AG08396 (cell line): ENCODE results near the gene NHERF2.

Experiments
- DNase-seq: peaks from one replicate; pipeline ENCODE4 v3.0.0; 2012; ENCODE audit warnings: low spot score, mixed read lengths

Gene NHERF2

DNA sequence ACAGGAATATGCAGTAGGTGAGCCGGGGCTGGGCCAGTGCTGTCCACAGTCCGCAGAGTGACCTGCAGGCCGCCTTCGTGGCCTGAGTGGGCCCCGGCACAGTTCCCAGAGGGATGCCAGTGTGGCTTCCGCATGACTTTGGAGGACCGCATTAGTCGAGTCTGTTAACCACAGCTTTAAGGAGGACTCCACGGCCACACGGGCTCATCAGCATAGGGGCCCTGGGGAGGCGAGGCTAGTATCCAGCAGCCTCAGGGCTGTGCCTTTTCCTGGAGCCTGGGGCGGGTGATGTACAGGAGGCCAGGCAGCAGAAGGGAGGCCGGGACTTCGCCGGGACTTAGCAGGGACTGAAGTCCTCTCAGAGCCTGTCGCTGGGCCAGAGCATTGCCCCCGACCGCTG, 34.3 kb downstream of the NHERF2 start:
- no peak for DNase-seq

DNA sequence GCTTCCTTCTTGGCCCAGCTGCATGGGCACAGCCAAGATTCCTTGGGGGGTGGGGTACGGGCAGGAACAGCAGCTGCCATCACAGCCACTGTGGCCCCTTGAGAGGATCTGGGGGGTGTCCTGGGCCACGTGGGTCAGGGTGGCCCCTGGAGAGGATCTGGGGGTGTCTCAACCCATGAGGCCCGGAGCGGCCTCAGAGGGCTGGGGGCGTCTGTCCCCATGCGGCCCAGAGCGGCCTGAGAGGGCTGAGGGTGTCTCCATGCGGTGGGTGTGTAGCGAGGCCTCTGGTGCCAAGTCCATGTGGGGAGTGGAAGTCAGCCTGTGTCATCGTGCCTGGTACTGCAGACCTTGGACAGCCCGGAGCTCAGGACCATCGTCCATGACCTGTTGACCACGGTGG, 34.8 kb downstream of the NHERF2 start:
- DNase-seq: no peak

DNA sequence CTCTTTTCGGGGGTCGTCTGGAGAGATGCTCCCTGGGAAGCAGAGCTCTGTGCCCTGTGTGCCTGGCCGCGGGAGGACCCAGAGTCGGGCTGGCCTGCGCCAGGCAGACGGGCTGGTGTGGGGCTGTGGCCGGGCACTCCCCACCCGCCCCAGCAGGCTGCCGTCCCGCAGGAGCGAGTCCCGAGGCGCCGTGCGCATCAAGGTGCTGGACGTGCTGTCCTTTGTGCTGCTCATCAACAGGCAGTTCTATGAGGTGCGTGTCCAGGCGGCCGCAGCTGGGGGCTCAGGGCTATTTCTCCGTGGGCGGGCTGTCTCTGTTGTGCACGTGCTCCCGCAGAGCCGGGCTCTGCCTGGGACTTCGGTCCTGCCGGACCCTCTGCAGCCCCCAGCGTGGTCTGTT, 36.1 kb downstream of the NHERF2 start:
- DNase-seq: no peak

DNA sequence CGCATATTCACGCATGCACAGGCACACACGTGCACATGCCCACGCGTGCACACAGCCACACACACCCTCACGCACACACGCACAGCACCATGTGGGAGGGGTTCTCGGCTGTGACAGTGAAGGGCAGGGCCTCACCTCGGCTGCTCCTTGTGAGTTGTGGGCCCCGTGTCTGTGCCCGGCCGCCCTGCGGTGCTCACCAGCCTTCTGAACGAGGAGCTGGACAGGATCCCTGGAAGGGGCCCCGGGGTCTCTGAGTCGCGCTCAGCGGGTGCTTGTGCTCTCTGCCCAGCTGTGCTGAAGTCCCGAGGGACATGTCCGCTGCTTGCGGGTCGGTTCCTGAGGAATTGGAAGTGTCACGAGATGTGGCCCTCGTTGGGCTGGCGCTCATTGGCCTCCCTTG, 37.2 kb downstream of the NHERF2 start:
- no peak for DNase-seq

DNA sequence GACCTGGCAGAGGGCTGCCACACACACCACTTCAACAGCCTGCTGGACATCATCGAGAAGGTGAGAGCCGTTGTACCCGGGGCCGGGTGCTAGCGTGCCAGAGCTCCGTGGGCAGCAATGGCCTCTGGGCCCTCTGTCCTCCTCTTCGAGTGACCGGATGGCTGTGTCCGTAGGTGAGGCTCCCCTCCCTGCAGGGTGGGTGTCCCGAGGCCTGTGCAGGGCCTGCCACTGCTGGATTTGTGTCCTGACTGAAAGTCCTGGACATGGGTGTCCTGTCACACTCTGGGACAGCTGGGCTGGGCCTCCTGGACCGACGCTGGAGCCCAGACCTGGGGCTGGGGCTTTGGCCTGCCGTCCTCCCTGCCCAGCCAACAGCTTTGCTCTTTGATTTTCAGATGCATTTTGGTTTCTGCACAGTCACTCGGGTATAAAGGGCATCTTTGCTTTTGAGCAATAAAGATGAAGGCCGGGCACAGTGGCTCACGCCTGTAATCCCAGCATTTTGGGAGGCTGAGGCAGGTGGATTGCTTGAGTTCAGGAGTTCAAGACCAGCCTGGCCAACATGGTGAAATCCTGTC, 37.8 kb downstream of the NHERF2 start:
- no peak for DNase-seq

DNA sequence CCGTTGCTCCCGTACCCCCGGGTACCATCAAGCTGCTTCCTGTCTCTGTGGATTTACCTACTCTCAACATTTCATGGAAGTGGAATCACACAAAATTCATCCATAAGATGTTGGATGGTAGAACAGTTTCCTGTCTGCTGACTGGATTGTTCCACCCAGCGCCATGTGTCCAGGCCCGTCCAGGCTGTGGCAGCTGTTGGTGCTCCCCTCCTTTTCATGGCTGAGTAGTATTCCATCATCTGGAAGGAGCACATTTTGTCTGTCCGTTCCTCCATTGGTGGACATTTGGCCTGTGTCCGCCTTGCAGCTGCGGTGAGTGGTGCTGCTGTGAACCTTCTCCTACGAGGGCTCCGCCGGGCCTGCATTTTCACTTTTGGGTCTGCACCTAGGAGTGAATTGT, 39.4 kb downstream of the NHERF2 start:
- no peak for DNase-seq

DNA sequence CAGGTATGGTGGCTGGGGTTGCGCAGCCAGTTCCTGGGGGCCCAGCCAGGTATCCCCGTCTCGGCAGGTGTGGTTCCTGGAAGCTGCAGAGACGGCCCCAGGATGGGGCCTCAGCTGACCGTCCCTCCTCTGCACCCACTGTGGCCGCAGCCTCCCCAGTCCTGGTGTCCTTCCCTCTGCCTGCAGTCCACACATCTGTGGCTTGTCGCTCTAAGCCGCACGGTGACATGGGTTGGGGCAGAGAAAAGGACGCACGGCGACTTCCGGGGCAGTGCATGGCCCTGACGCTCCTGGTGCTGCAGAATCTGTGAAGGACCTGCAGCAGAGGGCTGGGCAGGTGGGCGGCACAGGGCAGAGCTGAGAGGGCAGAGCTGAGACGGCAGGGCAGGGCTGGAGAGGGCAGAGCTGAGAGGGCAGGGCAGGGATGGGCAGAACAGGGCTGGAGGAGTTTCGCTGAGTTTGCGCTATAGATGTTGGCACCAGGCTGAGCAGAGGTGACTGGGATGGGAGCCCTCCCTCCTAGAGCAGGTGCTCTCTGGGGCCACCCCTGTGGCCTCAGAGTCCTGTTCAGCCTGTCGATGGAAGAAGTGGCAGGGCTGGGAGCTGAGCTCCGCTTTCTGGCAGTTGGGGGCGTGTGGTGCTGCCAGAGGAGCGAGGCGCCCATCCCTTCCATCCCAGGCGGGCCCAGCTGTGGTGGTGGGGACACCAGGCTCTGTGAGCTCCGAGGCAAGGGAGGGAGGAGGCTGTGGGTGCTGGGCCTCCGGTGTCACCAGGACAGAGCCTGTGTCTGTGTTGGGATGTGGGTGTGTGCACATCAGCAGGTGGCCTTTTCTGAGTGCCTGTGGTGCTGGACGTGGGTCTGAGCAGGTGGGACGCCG, 44.1 kb downstream of the NHERF2 start:
- DNase-seq: no peak

DNA sequence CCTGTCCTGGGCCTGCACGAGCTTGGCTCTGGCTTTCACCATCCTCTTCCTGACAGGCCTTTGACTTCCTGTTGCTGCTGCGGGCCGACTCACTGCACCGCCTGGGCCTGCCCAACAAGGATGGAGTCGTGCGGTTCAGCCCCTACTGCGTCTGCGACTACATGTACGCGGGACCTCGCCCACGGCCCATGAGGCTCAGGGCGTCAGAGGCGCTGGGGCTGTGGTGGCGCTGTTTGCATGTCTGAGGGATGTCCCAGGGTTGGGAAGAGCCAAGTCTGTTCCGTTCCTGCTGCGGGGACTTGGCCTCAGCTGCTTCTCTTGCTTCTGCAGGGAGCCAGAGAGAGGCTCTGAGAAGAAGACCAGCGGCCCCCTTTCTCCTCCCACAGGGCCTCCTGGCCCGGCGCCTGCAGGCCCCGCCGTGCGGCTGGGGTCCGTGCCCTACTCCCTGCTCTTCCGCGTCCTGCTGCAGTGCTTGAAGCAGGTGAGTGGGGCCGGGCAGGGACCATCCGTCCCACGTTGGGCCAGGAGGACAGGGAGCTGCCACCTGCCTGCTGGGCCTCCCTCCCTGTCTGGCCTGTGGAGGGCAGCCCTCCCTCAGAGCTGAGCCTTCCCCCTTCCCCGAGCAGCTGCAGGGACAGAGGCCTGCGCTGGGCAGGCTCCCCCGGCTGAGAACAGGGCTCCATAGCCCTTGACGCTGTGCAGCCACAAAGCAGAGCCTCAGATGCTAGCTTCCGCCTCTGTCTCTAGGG, 44.9 kb downstream of the NHERF2 start:
- no peak for DNase-seq

DNA sequence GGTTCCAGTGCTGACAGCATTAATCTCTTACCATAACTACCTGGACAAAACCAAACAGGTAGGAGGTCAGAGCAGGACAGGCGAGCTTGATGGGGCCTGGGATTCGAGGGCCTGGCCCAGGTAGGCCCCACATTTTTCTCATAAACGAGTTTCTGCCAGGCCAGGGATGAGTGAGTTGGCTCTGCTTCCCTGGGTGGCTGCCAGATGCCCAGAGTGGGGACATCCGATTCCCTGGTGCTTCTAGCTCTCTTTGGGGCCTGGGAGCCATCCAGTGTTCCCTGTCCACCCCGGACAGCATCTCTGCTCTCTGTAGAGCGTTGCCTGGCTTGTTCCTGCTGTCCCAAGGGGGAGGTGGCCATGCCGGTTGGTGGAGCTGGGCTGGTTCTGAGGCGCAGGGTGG, 46.2 kb downstream of the NHERF2 start:
- no peak for DNase-seq

DNA sequence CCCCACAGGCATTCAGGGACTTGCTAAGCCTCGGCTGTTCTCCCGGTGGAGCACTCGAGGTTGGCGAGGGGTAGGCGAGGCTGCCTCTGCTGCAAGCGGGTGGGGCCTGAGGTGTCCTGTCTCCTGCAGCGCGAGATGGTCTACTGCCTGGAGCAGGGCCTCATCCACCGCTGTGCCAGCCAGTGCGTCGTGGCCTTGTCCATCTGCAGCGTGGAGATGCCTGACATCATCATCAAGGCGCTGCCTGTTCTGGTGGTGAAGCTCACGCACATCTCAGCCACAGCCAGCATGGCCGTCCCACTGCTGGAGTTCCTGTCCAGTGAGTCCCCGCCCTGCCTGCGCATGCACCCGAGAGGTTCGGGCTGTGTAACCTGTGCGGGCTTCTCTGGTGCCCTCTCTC, 47.4 kb downstream of the NHERF2 start:
- DNase-seq: no peak

DNA sequence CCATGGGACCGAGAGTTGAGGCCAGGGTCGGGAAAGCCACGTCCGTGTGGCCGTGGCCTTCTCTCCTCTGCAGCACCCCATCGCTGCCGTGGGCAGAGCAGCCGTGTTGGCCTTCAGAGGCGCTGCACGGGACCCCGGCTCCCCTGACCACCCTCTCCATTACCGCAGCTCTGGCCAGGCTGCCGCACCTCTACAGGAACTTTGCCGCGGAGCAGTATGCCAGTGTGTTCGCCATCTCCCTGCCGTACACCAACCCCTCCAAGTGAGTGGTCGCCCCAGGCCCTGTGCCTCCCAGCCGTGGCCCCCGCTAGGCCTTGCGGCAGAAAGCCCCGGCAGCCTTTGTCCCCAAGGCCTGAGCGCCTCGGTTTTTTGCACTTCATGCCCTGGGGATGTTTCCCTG, 48.9 kb downstream of the NHERF2 start:
- no peak for DNase-seq

DNA sequence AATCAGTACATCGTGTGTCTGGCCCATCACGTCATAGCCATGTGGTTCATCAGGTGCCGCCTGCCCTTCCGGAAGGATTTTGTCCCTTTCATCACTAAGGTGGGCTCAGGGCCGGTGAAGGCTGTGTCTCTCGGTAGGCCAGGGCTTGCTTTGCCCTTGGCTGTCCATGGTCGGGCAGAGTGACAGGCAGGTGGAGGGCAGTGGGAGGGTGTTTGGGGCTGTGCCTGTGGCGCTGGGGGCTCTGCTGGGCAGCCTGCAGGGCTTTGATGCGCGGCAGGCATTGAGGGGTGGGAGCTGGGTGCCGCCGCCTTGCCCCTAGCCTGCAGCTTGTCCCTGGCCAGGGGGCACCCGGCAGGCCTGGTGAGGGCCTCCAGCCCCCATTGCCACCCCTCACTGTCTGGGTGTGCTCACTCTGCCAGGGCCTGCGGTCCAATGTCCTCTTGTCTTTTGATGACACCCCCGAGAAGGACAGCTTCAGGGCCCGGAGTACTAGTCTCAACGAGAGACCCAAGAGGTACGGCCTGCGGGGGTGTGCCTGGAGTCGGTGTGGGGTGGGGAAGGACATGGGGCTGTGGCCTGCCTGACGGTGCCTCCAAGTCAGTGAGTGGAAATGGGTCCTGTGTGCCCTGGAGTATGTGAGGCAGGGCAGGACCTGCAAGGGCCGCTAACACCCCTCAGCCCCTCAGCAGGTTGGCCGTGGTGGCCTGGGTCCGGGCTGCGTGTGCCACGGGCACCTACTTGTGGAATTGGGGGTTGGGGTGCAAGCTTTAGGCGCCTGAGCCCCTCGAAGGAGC, 49.6 kb downstream of the NHERF2 start:
- DNase-seq: no peak

DNA sequence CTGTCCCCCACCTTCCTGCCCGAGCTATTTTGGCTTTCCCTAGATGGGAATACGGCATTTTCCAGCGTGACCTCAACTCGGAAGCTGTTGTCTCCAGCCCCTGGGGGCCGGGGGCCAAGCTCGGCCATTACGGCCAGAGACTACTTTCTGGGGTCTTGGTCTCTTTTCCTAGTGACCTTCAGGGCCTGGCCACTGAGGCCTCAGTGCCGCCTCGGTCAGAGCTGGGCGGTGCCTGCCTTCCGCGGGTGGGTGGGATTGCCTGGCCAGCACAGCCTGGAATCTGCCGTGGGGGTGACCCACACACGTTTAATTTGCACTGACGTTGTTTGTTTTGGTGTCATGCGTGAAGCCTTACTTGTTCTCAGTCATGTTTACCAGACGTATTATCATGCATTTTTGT, 50.3 kb downstream of the NHERF2 start:
- no peak for DNase-seq

DNA sequence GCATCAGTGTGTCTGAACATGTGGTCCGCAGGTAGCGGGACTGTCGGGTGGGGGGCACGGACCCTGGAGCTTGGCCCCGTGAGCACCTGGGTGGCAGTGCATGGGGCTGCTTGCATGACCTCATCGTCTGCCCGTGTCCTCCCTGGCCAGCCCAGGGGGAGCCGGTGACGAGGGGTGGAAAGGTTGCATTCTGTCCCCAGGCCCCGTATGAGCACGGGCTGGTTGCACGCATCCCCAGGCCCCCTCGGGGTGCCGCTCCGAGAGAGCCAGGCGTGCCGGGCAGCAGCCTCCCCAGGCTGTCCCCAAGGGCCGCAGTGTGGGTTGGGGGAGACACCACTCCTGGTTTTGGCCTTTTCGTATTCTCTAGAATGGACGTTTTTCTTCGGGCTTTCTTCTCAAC, 51.0 kb downstream of the NHERF2 start:
- no peak for DNase-seq

DNA sequence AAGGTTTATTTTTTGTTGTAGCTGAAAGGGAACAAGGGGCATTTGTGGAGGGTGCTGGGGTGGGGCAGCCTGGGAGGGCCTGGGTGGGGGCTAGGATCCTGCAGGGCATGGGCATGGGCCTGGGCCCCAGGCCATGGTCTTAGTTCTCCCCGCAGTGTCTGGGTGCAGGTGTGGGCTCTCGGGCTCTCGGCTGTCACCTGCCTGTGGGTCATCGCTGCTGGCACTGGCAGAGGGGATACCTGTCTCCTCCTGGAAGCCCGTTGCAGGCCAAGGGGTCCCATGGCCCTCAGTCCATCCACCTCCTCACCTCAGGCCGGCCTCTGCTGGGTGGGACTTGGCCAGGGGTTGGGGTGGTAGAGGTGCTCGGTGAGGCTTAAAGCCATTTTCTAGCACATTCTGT, 51.4 kb downstream of the NHERF2 start:
- no peak for DNase-seq

DNA sequence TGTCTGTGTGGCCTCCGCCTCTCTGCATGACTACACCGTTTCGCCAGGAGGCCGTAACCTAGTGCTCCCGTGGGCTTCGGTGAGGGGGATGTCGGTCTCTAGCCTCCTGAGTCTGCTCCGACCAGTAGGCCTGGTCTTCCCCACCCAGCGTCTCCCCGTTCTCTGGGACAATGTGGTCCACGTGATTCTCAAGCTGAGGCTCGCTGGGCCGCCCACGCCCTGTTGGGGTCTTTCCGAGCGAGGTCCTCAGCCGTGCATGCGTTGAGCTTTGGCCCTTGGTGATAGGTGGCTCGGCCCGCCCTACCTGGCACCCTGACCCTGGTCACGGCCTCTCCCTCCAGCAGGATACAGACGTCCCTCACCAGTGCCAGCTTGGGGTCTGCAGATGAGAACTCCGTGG, 52.0 kb downstream of the NHERF2 start:
- no peak for DNase-seq

DNA sequence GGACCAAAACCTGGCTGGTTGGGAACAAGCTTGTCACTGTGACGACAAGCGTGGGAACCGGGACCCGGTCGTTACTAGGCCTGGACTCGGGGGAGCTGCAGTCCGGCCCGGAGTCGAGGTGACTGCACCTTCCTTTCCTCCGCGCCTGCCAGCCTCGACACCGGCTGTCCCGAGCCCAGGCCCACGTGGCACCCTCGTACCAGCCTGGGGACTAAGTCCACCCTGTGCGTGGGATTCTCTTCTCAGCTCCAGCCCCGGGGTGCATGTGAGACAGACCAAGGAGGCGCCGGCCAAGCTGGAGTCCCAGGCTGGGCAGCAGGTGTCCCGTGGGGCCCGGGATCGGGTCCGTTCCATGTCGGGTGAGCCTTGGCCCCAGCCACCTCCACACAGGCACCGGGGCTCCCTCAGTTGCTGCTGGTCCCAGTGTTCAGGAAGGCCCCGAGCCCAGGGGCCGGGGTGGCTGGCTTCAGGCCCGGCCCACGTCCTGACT, 52.7 kb downstream of the NHERF2 start:
- no peak for DNase-seq

DNA sequence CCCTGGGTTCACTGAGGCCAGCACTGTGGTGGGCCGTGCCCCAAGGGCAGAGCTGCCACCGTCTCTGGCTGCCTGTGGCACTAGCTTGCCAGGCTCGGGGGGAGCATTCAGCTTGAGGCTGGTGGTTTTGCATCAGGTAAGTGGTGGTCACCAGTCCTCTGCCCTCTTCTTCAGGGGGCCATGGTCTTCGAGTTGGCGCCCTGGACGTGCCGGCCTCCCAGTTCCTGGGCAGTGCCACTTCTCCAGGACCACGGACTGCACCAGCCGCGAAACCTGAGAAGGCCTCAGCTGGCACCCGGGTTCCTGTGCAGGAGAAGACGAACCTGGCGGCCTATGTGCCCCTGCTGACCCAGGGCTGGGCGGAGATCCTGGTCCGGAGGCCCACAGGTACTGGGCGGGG, 53.3 kb downstream of the NHERF2 start:
- no peak for DNase-seq

DNA sequence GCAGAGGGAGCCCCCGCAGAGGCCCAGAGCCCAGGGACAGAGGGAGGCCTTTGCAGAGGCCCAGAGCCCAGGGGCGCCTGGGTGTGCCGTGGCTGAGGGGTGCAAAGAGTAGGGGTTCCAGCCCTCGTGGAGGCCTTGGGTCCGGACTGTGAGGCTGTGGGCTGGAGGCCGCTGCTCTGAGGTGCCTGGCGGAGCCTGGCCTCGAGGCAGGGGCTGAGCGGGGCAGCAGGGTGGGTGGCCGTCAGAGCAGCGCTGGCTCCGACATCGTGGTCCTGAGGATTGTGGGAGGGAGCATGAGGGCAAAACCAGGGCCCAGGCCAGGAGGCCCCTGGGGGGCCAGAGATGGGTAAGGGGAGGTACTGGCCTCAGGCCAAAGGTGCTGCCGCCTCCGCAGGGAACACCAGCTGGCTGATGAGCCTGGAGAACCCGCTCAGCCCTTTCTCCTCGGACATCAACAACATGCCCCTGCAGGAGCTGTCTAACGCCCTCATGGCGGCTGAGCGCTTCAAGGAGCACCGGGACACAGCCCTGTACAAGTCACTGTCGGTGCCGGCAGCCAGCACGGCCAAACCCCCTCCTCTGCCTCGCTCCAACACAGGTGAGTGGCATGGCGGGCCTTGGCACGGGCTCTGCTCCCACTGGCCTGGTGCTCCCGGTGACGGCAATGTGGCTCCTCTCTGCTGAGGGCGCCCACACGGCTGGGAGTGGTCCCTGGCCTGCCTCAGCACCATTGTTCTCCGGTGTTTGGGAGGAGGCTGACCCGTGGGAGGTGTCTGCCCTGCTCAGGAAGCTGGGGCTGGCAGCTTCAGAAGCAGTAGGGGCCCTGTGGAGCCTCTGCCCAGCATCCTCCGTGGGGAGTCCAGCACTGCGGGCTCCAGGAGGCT, 54.7 kb downstream of the NHERF2 start:
- DNase-seq: no peak

DNA sequence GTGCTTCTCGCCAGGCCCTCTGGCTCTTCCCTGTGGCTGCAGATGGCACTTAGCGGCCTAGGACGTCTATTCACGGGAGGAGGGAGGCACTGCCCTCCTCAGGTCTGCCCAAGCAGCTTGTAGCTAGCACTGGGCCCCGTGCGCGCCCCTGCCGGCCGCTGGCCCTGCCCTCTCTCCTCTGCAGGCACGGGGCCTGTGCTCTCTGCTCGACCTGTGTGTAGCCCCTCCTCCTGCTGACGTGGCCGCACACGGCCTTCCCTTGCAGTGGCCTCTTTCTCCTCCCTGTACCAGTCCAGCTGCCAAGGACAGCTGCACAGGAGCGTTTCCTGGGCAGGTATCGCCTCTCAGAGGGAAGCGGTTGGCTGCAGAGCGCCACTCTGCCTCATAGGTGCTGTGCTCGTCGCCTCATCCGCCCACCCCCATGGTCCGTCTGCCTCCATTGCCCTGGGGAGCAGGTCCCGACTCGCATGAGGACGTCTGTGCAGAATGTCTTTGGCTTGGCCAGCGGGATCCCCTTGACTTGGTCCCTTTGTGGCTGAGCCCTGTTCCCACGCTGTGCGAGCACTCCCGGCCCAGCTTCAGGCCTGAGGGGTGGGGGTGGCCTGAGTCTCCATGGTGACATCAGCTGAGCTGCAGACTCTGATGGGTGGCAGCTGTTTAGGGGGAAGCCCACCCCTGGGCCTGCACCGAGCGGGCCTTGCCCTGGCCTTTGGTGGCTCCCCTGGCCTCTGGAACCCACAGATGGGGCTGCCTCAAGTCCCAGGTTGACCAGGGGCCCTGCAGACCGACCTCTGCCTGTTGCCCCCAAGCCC, 55.7 kb downstream of the NHERF2 start:
- DNase-seq: no peak
